Measurements from ENCODE around the gene FZD1.

FZD1 gene

DNA sequence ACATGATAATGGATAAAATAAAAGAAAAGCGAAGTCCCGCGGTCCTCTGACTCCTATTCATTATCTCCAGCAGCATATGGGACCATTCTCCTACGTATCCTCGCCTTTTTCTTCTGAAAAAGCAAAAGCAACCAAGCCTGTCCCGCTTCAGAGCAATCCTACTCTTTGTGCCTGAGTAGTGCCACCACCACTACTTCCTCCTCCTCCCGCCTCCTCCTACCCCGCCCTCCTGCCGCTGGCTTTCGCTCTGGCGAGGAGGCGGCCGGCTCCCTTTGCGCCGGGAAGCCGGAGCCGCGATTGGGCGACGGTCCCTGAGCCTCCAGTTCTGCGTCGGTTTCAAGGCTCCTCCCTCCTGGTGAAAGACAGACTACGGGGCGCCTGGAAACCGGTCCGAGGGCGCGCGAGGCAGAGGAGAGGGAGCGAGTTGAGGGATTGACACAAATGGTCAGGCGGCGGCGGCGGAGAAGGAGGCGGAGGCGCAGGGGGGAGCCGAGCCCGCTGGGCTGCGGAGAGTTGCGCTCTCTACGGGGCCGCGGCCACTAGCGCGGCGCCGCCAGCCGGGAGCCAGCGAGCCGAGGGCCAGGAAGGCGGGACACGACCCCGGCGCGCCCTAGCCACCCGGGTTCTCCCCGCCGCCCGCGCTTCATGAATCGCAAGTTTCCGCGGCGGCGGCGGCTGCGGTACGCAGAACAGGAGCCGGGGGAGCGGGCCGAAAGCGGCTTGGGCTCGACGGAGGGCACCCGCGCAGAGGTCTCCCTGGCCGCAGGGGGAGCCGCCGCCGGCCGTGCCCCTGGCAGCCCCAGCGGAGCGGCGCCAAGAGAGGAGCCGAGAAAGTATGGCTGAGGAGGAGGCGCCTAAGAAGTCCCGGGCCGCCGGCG lies at the start of gene FZD1:
Gene FZD1, plus strand, starts transcription at position 388 of the 878 bp plus-strand sequence. Its CDS starts 448 bp downstream, at position 836.
- peak; percentile 47 for DNase-seq

DNA sequence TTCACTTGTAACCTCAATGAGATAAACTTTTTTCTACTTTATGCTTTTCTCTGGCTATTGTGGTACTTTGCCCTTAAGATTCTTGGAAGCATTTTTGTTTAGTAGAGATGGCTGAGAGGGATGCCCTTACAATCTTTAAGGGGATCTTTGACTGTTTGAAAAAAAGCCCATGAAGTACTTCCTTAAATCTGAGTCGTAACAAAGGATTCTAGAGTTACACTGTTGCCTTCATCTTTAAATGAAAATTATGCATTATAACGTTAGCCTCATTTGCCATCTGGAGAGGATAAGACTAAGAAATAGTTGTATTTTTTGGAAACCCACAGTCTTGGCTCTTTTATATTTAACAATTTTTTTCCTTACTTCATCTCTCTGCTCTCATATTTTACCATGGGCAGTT lies 37.8 kb upstream of the FZD1 start:
- DNase-seq: no peak

DNA sequence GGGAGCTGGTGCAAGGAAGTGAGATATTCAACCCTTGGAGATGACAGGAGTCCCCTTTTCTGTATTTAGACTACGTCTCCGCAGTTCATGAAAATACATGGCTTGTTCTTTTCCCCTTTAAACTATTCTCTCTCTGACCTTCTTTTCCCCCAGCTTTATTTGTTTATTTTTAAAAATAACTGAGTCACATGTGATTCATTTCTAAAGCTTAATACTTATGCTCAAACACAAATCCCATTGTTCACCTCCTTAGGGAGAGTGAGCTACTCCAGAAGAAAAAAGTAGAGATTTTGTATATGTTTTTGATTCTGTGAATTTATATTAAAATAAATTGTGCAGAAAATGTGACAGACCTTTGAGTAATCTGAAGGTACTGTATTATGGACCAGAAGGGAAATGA lies 35.9 kb upstream of the FZD1 start:
- no peak for DNase-seq

DNA sequence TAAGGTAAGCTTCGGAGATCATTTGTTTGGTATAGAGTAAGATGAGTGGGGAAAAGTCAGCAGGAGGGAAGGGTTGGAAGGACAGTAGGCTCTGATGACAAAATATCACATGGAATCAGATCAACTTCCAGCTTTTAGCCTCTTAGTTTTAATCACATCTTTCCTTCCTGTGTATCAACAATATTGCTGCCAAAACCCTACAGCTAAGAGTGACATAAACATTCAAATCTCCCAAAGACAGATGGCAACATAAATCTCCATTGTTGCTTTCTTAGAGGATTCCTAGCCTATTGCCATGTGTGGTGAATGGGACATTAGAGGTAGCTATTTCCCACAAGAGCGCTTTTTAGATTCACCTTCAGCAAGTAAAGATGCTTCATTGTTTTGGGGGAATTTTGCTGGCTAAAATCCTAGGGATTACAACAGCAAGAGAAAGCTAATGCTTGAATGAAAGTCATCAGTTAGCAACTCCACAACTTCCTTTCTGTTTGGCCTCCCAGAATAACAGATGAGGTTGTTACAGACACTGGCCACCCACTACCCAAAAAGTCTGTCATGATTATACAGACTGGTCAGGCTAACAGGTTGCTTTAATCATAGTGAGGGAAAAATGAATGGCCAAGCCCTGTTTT lies 35.2 kb upstream of the FZD1 start:
- DNase-seq: no peak

DNA sequence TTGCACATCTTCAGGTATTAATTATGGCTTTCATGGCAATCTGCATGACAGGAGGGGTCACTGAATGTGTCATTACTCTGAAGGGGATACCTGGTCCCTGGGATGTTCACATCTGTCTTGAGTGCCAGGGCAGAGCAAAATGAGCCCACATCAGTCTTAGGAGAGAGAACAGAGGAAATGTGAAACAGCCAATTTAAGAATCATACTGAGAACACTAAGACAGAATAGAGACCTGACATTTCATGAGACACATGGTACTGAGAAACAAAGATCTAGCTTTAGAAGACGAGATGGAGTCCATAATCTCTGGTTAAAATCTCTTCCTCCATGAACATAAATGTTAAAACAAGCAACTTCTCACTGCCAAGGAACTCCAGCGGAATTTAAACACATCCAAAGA lies 34.1 kb upstream of the FZD1 start:
- DNase-seq: no peak

DNA sequence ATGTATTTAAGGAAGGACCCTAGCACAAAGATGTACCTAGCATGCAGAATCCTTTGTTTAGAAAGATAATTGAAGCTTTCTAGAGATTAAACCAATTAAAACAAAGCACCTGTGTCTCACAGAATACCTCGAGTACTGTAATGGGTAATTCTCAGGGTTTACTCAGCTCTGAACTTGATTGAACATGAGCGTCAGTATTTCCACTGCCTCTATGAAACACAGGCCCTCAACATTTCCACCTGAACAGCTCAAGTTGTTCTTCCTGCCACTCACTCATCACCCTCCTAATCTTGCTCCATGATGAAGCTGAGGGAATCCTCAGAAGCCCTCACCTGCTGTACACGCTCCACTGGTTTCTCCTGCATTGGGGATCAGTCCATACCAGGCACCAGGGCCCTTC lies 33.7 kb upstream of the FZD1 start:
- DNase-seq: no peak

DNA sequence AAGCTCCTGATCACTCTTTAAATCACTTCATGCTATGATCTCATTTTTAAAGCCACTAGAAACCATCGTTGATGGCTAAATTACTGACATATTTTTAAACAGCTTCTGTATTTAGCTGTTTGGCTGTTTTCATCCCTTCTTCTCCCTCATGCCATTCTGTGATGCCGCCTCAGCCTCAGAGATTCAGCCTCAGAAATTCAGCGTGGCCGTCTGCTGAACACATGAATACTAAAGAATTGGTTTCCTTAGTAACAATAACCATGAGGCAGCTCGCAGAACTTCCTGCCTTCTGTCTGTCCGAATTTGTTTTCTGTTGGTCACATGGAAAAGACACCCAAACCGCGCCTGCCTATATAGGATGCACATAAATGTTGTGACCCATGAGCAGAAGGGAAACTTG lies 31.0 kb upstream of the FZD1 start:
- DNase-seq: no peak

DNA sequence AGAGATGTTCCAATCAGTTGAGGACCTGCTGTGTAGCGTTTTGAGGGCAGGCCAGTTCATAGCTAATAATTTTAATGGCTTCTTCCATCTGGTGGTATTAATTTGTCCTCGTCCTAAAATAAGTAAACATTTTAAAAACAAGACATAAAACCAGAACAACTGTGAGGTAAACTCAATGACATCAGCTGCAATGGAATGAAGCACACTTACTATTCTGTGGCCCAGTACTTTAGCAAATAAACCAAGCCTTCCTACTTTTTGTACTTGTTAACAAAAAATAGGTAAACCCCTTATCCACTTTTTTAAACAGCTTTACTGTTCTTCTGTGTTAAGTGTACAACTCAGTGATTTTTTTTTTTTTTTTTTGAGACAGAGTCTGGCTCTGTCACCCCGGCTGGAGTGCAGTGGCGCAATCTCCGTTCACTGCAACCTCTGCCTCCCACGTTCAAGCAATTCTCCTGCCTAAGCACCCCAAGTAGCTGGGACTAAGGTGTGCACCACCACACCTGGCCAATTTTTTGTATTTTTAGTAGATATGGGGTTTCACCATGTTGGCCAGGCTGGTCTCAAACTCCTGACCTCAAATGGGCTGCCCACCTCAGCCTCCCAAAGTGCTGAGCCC lies 28.9 kb upstream of the FZD1 start:
- DNase-seq: no peak

DNA sequence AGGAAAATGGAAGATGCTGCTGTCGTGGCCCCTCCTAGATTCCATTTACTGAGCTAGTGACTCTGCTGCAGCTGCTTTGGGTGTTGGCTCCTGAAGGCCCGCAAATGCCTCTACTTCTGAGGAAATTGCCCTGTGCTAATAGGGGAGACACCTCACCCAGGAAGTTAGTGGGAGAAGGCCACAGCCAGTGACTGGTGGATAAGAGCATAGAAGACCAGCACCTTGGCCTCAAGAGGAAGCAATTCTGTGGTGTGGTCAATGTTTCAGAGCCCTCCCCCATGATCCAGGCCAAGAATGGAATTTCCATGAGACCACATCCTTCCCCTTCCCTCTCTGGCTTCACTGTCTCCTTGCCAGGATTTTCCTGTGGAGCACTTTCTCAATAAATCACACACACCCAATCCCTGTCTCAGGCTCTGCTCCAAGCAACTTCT lies 25.0 kb upstream of the FZD1 start:
- DNase-seq: no peak

DNA sequence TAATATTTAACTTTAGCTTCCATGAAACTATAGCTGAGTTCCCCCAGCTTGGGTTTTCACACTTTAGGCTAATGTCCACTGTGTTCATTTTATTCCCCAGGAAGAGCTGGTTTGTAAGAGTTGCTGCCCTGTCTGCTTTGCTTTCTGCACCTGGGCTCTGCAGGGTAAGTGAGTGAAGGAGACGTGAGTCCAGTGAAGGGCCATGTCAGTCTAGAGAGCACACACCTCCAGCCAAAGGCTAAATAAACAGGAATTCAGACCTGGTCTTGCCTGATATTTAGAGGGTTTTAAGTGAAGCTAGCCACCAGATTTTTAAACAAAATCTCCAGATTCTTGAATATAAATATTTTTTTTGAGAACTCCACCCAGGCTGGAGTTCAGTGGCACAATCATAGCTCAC lies 24.5 kb upstream of the FZD1 start:
- DNase-seq: no peak

DNA sequence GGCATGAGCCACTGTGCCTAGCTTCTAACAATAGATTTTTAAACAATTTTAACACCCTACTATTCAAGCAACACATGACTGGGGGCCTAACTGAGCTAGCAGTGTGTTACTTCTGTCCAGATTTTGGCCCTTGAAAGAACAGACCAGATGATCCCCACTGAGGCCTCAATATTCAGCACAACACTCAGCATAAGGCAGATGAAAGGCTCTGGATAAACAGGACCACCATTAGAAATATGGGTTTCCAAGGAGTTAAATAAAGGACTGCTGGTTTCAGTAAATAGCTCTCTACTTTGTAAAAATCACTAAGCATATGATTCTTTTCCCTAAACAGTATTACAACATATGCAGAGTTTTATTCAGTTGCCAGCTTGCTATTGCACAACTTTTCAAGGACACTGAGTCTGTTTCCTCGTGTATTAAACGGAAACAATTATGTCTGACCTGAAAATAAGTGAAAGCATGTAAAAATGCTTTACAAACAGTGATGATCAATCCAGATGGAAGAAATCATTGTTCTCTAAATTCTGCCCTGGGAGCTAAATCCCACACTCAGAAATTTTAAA lies 23.8 kb upstream of the FZD1 start:
- DNase-seq: no peak

DNA sequence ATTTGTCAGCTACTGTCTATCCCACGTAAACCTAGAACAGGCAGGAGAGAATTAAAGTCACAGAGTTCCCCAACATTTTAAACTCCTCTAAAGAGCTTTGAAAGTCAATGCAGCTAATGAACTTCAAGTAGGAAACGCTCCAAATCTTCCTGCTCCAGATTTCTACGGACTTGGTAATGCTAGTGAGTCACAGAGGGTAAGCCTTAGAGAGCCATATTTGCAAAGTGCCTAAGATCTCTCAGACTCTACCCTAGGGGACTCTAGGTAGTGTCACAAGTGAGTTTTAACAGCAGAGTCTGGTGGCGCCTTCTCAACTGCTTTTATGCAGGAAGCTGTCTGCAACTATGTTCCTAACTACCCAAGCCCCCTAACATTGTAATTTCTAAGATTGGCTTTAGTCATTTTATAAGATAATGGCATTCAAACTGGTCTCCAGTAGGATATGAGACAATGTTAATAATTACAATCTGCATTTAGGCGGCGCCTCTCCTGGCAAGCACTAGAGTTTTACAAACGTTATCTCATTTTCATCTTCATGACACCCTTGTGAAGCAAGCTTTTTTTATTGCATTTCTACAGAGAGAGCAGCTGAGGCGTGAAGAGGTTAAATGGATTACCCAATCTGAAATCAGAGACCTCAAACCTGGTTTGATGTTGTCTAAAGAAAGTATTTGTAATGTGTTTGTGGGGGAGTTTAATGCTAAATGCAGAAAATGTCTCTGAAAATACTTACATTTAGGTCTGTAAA lies 22.0 kb upstream of the FZD1 start:
- no peak for DNase-seq

DNA sequence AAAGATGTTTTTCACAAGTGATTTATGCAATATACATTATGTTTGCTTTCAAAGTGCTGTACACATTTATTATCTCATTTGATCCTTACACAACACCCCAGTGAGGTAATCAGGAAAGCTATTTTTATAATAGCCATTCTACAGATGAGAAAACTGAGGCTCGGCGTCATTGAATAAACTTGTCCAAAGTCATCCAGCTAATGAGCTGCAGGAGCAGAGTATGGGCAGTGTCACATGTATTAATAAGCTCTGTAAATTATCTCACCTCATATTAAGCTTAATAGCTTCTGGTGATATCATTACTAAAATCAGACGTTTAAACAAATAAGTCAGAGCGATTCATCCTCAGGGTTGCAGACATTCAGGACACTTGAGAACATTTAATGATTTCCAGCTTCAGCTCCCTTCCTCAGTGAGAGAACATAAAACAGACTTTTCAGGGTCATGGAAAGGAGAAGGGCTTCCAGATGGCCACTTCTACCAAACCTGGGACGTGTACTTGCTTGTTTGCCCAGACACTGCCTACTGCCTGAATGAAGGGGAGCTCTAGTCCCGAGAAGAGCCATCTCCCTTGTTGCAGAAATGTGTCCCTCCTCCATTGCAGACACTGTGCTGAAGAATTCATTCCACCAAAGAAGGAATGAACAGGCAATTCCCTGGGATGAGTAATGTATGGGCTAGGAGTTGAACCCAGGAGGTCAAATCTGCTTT lies 20.5 kb upstream of the FZD1 start:
- no peak for DNase-seq

DNA sequence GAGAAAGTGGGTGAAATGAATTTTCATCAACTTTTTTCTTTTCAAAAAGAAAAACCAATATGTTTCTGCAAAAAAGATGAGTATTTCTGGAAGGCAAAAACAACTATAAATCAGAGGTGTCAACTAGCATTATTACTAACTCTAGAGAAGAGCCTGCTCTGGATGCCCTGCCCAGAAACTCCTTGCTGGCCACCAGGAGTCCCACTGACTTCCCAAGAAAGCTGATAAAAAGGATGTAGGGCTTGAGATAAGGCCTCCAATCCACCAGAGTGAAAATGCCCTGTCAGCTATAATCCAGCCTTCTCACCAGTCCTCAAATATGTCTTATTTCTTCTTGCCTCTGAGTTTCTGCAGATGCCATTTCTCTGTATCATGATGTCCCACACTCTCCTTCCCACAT lies 16.7 kb upstream of the FZD1 start:
- no peak for DNase-seq

DNA sequence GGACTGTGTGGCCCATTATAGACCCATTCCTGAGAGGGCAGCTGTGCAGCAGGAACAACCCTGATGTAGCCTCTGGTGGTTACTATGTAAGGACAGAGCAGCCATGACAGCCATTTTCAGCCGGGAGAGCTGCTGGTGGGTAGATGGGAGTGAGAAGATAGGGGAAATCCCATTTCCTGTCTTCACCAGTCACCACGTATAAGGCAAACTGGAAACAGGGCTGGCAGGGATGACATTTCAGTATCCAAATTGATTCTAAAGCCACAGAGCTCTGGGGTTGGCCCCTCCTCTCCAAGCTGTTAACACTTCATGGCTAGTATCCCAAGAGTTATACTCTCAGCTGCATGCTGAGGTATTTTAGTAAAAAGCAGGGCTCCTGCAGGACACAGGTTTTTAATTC lies 15.2 kb upstream of the FZD1 start:
- DNase-seq: no peak

DNA sequence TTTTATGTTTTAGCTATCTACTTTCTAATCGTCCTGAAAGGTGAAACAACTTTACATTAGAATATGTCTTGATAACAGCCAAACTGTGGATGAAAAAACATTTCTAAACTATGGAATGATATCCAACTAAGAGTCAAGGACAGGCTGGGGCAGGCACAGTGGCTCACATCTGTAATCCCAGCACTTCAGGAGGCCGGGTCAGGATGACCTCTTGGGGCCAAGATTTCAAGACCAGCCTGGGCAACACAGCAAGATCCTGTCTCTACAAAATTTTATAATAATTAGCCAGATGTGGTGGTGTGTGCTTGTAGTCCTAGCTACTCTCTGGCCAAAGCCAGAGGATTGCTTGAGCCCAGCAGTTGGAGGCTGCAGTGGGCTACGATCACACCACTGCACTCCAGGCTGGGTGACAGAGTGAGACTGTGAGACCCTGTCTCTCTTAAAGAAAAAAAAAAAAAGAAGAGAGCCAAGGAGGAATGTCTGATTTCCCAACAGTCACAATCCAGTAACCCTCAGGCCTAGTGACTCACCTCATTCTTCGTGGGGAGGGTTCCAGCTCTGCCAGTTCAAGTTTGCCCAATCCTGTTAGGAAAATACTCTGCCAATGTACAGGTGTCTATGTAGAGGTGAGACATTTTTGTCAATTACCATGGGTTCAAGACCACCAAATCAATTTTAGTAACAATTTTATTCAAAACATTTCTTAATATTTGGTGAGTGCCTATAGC lies 14.6 kb upstream of the FZD1 start:
- no peak for DNase-seq

DNA sequence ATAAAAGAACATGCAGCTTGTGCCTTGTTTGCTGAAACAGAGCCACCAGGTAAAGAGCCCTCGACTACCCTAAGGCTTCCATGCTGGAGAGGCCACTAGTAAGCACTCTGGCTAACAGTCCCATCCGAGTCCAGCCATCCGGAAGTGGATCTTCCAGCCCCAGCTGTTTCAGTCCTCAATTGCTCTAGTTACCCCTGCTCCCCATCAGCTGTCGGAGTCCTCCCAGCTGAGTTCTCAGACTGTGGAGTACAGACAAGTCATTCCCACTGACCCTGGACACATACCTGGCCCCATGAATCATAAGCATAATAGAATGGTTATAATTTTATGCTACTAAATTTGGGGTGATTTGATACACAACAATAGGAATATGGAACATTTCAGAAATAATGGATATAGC lies 13.5 kb upstream of the FZD1 start:
- DNase-seq: no peak

DNA sequence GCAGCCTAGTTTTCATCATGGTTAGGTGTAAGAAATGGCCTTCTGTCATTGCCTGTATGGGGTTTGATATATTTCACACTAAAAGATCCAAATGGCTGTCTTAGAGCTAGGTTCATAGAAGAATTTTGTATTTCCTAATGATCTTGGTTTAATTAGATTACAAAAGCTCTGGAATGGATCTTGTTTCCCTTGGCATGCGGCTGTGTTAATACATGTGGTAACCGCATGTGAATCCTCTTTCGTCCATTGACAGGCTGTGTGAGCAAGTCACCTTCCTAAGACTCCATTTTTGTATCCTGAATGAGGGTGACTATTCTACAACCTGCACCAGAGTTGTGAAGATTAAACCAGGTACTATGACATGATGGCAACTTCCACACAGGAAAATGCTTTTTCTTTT lies 12.4 kb upstream of the FZD1 start:
- no peak for DNase-seq

DNA sequence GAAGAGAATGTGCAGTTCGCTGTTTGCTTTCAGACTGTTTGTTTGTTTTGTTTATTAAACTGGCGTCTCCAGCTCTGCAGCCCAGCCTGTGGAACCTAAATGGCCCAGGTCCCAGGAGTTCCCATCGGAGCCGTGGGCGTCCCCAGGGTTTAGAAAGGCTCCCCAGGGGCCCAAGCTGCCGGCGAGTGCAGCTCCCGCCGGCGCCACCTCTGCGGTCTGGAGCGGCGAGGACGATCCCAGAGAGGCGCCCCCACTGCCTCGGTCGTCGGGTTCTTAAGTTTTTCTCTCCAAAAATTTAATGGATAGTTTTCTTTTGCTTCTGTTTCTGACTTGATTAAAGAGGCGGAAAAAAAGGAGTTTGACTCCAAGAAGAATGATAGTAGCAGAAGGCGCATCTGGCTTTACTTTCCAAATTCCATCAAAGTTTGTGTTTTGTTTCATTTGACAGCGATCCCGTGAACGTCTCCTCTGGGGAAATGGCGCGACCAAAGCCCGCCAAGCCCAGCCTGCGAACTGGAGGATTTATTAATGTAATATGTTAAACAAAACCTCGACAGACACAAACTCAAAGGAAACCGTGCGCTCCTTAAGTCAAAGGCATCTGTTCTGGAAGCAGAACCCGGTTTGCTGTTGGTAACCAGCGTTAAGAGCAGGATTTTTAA lies 718 bp upstream of the FZD1 start:
- no peak for DNase-seq

DNA sequence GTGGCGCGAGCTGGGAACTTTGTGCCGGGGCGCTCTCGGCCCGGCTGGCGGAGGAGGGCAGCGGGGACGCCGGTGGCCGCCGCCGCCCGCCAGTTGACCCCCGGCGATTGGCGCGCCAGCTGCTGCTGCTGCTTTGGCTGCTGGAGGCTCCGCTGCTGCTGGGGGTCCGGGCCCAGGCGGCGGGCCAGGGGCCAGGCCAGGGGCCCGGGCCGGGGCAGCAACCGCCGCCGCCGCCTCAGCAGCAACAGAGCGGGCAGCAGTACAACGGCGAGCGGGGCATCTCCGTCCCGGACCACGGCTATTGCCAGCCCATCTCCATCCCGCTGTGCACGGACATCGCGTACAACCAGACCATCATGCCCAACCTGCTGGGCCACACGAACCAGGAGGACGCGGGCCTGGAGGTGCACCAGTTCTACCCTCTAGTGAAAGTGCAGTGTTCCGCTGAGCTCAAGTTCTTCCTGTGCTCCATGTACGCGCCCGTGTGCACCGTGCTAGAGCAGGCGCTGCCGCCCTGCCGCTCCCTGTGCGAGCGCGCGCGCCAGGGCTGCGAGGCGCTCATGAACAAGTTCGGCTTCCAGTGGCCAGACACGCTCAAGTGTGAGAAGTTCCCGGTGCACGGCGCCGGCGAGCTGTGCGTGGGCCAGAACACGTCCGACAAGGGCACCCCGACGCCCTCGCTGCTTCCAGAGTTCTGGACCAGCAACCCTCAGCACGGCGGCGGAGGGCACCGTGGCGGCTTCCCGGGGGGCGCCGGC lies 870 bp downstream of the FZD1 start:
- no peak for DNase-seq
